ENCODE results near the gene ZNF91. TPM values are rescaled to one million over a fixed set of nuclear protein-coding genes. Genes with fewer than 3 reads are reported as not detected.
"Not testable (repeated sequence)": the region's sequence is repeated elsewhere in the genome, so short reads cannot be mapped to it uniquely, and the experiment has no call there.

ZNF91 gene
- polyA plus RNA-seq, 1 donor (not counting 4 experiments of a cell fraction or from before 2014, with no cell fraction given) = 14.1 TPM

DNA sequence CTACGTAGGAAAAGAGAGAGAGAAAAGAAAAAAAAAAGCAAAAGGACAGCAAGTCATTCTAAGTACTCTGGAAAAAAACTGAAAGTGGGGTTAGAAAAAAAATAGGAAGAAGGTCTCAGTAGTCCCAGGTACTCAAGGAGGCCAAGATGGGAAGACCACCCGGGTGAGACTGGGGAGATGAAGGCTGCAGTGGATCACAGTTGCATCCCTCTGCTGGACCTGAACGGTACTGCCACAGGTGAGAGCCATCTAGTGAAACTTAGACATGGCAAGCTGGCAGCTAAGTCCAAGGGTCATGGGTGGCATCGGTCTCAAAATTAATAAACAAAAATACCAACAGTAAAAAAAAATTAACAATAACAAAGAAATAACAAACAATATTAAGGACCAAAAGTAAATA is 41.0 kb upstream of the ZNF91 start:
- Histone ChIP-seq H3K4me1 (ENCODE audit: control insufficient read depth, extremely low read depth, insufficient read depth, low read length) (no peaks in the 10 kb centered on the region), H3K9me3 (ENCODE audit: control insufficient read depth, low read depth, low read length) (no peaks in the 10 kb centered on the region), H3K9me1 (ENCODE audit: control insufficient read depth, extremely low read depth, insufficient read depth, low read length) (no peaks in the 10 kb centered on the region), H3K4me3 (ENCODE audit: control insufficient read depth in 2 of 3, extremely low read depth in 1 of 3, insufficient read depth in 2 of 3, low read depth in 1 of 3, low read length in 3 of 3) (no peak overlapping the region), H3K4me2 (ENCODE audit: control insufficient read depth, extremely low read depth, insufficient read depth, low read depth, low read length) (no peak overlapping the region), H3K9ac (ENCODE audit: control insufficient read depth, extremely low read depth, insufficient read depth, low read length) (no peak overlapping the region), H3K79me2 (ENCODE audit: control insufficient read depth, insufficient read depth, low read length) (no peaks in the 10 kb centered on the region), H3K27ac (ENCODE audit: control insufficient read depth, insufficient read depth, low read length) (no peak overlapping the region), H3K36me3 (ENCODE audit: control insufficient read depth in 2 of 2, extremely low read depth in 1 of 2, insufficient read depth in 2 of 2, low read length in 2 of 2) (no peaks in the 10 kb centered on the region), H2AFZ (ENCODE audit: control insufficient read depth, low read length) (no peak overlapping the region), H4K20me1 (ENCODE audit: control insufficient read depth, extremely low read depth, insufficient read depth, low read length) (no peaks in the 10 kb centered on the region), H3K27me3 (ENCODE audit: control insufficient read depth, extremely low read depth, insufficient read depth, low read length) (no peaks in the 10 kb centered on the region)
- FAIRE-seq = no peak
- no peak for DNase-seq (ENCODE audit: low read depth, low spot score)
- dilution Hi-C loops (cut with MboI; ENCODE audit: extremely low pct_ligation_motif_present, low sequenced_read_pairs) = no loop called here
- TF ChIP-seq, protein P1, sequence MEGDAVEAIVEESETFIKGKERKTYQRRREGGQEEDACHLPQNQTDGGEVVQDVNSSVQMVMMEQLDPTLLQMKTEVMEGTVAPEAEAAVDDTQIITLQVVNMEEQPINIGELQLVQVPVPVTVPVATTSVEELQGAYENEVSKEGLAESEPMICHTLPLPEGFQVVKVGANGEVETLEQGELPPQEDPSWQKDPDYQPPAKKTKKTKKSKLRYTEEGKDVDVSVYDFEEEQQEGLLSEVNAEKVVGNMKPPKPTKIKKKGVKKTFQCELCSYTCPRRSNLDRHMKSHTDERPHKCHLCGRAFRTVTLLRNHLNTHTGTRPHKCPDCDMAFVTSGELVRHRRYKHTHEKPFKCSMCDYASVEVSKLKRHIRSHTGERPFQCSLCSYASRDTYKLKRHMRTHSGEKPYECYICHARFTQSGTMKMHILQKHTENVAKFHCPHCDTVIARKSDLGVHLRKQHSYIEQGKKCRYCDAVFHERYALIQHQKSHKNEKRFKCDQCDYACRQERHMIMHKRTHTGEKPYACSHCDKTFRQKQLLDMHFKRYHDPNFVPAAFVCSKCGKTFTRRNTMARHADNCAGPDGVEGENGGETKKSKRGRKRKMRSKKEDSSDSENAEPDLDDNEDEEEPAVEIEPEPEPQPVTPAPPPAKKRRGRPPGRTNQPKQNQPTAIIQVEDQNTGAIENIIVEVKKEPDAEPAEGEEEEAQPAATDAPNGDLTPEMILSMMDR (optimal IDR thresholded peaks at IDR 0.05 in 1 of 3, IDR thresholded peaks at IDR 0.05 in 1 of 3, conservative IDR thresholded peaks at IDR 0.05 in 1 of 3; ENCODE audit: extremely low read depth in 1 of 3, insufficient read depth in 2 of 3, low read length in 3 of 3) = peak; percentile 28 to 45 (median 31)
- TF ChIP-seq EZH2 (IDR thresholded peaks at IDR 0.05; ENCODE audit: low read length) = no peak

DNA sequence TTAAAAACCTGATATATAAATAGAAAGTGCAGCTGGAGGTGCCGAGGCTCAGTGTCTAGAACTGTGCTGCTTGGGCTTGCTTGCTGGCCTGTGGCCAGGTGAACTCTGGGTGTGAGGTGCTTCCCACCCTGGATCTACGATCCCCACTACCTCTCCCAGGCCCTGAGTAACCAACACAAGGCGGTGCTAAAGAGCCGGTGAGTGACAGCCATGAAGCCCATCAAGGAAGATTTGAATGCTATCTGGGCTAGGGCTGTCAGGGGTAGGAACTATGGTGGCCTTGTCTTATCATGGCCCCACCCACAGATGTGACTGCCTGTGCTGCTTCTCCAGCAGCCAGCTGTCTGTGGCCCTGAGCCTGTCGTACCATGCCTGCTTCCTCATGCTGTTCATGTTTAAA is 25.6 kb upstream of the ZNF91 start:
- H3K4me2 ChIP-seq (ENCODE audit: control insufficient read depth, extremely low read depth, insufficient read depth, low read depth, low read length) = no peak overlapping the region
- no peaks in the 10 kb centered on the region for H4K20me1 ChIP-seq (ENCODE audit: control insufficient read depth, extremely low read depth, insufficient read depth, low read length)
- no peak for TF ChIP-seq EZH2 (IDR thresholded peaks at IDR 0.05; ENCODE audit: low read length)
- TF ChIP-seq, protein P1 (optimal IDR thresholded peaks at IDR 0.05 in 1 of 3, IDR thresholded peaks at IDR 0.05 in 1 of 3, conservative IDR thresholded peaks at IDR 0.05 in 1 of 3; ENCODE audit: extremely low read depth in 1 of 3, insufficient read depth in 2 of 3, low read length in 3 of 3) = peak in 2 of 3 experiments; percentile 34 to 48
- no peaks in the 10 kb centered on the region for H3K36me3 ChIP-seq (ENCODE audit: control insufficient read depth in 2 of 2, extremely low read depth in 1 of 2, insufficient read depth in 2 of 2, low read length in 2 of 2)
- no peaks in the 10 kb centered on the region for H3K79me2 ChIP-seq (ENCODE audit: control insufficient read depth, insufficient read depth, low read length)
- no peak overlapping the region for H3K27ac ChIP-seq (ENCODE audit: control insufficient read depth, insufficient read depth, low read length)
- H3K9me1 ChIP-seq (ENCODE audit: control insufficient read depth, extremely low read depth, insufficient read depth, low read length) = no peaks in the 10 kb centered on the region
- DNase-seq (ENCODE audit: low read depth, low spot score) (no peak), FAIRE-seq (no peak)
- H3K27me3 ChIP-seq (ENCODE audit: control insufficient read depth, extremely low read depth, insufficient read depth, low read length) = no peaks in the 10 kb centered on the region
- dilution Hi-C loops (cut with MboI; ENCODE audit: extremely low pct_ligation_motif_present, low sequenced_read_pairs) = no loop called here
- H3K9ac ChIP-seq (ENCODE audit: control insufficient read depth, extremely low read depth, insufficient read depth, low read length) = no peak overlapping the region
- H3K4me3 ChIP-seq (ENCODE audit: control insufficient read depth in 2 of 3, extremely low read depth in 1 of 3, insufficient read depth in 2 of 3, low read depth in 1 of 3, low read length in 3 of 3) = no peak overlapping the region
- H3K9me3 ChIP-seq (ENCODE audit: control insufficient read depth, low read depth, low read length) = no peaks in the 10 kb centered on the region
- H2AFZ ChIP-seq (ENCODE audit: control insufficient read depth, low read length) = no peak overlapping the region
- H3K4me1 ChIP-seq (ENCODE audit: control insufficient read depth, extremely low read depth, insufficient read depth, low read length) = no peaks in the 10 kb centered on the region

DNA sequence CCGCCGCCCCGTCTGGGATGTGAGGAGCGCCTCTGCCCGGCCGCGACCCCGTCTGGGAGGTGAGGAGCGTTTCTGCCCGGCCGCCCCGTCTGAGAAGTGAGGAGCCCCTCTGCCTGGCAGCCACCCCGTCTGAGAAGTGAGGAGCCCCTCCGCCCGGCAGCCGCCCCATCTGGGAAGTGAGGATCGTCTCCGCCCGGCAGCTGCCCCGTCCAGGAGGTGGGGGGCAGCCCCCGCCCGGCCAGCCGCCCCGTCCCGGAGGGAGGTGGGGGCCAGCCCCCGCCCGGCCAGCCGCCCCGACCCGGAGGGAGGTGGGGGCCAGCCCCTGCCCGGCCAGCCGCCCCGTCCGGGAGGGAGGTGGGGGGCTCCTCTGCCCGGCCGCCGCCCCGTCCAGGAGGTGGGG is 24.0 kb upstream of the ZNF91 start:
- H3K27ac ChIP-seq (ENCODE audit: control insufficient read depth, insufficient read depth, low read length); H3K36me3 ChIP-seq (ENCODE audit: control insufficient read depth in 2 of 2, extremely low read depth in 1 of 2, insufficient read depth in 2 of 2, low read length in 2 of 2); FAIRE-seq; H3K9me1 ChIP-seq (ENCODE audit: control insufficient read depth, extremely low read depth, insufficient read depth, low read length); H2AFZ ChIP-seq (ENCODE audit: control insufficient read depth, low read length); H3K4me2 ChIP-seq (ENCODE audit: control insufficient read depth, extremely low read depth, insufficient read depth, low read depth, low read length); H3K9me3 ChIP-seq (ENCODE audit: control insufficient read depth, low read depth, low read length); DNase-seq (ENCODE audit: low read depth, low spot score); H3K4me1 ChIP-seq (ENCODE audit: control insufficient read depth, extremely low read depth, insufficient read depth, low read length); H3K27me3 ChIP-seq (ENCODE audit: control insufficient read depth, extremely low read depth, insufficient read depth, low read length); H3K9ac ChIP-seq (ENCODE audit: control insufficient read depth, extremely low read depth, insufficient read depth, low read length); H3K79me2 ChIP-seq (ENCODE audit: control insufficient read depth, insufficient read depth, low read length); H4K20me1 ChIP-seq (ENCODE audit: control insufficient read depth, extremely low read depth, insufficient read depth, low read length); dilution Hi-C loops (cut with MboI; ENCODE audit: extremely low pct_ligation_motif_present, low sequenced_read_pairs); H3K4me3 ChIP-seq (ENCODE audit: control insufficient read depth in 2 of 3, extremely low read depth in 1 of 3, insufficient read depth in 2 of 3, low read depth in 1 of 3, low read length in 3 of 3): not testable (repeated sequence)
